Testis (tissue), 3 donors: ENCODE measurements around the gene FOSL1. TPM values are rescaled to one million over a fixed set of nuclear protein-coding genes. Genes with fewer than 3 reads are reported as not detected.
"Not testable (repeated sequence)": the region's sequence is repeated elsewhere in the genome, so short reads cannot be mapped to it uniquely, and the experiment has no call there.

Source experiments
- DNase-seq: peaks from one replicate; pipeline ENCODE4 v3.0.0-alpha.2; 2019
- H3K27ac ChIP-seq, 2 donors: fragments of 200-600 bp; sonication (generic); one replicate each; pipeline ENCODE4 v1.5.1; 2019
- H3K27me3 ChIP-seq: fragments of 200-600 bp; sonication (generic); one replicate; pipeline ENCODE4 v1.5.1; 2019
- H3K36me3 ChIP-seq: fragments of 200-600 bp; sonication (generic); one replicate; pipeline ENCODE4 v1.5.1; 2017; ENCODE audit warnings: low read depth; ENCODE audit errors: missing control alignments
- H3K4me1 ChIP-seq: fragments of 200-600 bp; sonication (generic); one replicate; pipeline ENCODE4 v1.5.1; 2019
- H3K4me3 ChIP-seq, 2 donors: fragments of 200-600 bp; sonication (generic); one replicate each; pipeline ENCODE4 v1.5.1; 2017 to 2019
- H3K9me3 ChIP-seq: fragments of 200-600 bp; sonication (generic); one replicate; pipeline ENCODE4 v1.5.1; 2017
- CTCF ChIP-seq, 3 experiments: fragments of 450-650 bp in 2 of 3; fragments of 200-600 bp in 1 of 3; sonication (generic) in 1 of 3; IDR thresholded peaks; one replicate each; pipeline ENCODE4 v1.5.1; 2016 to 2019; ENCODE audit warnings: antibody characterized with exemption in 3 of 3, mild to moderate bottlenecking in 2 of 3, moderate library complexity in 1 of 3
- POLR2A ChIP-seq: fragments of 450-650 bp; IDR thresholded peaks from one replicate; pipeline ENCODE4 v1.6.1; 2017; ENCODE audit warnings: antibody characterized with exemption, mild to moderate bottlenecking, moderate library complexity
- WGBS, 2 donors: methylation state at CpG; one replicate each; pipeline ENCODE4 v1.1.5; 2018; 5-methylcytosine and 5-hydroxymethylcytosine counted together
- intact Hi-C: fragments of 100-400 bp; cut with DNase I; formaldehyde crosslinking; loops from one replicate; pipeline ENCODE4 v1.15.1; 2023; ENCODE audit warnings: low total_unique reads
- polyA plus RNA-seq: library from polyadenylated mRNA; stranded (reverse); fragments of 350-450 nt; fragmentation: Illumina TruSeq; extraction: RNeasy Lipid Tissue Mini Kit (QIAGEN cat#74804); gene quantifications from one replicate; pipeline ENCODE4 v1.2.3, GENCODE V29; 2014; ENCODE audit warnings: low read depth, low replicate concordance; ENCODE audit not compliant: insufficient read depth
- total RNA-seq, 2 donors: library from RNA; depleted of rRNA; stranded (reverse); fragments of >200 nt; gene quantifications; one replicate each; pipeline ENCODE4 v1.2.3, GENCODE V29; 2016

Gene FOSL1
- total and polyA plus RNA-seq, 3 donors from 2014 or later = 1.7 to 2.0 (median 1.7) TPM

GRCh38 chr11:65892661-65893317 is 7.4 kb downstream of the FOSL1 start:
- Histone ChIP-seq H3K9me3 (no peaks in the 10 kb centered on the region), H3K4me1 (peaks cover 35% of the 10 kb centered on the region), H3K27ac (peak overlapping the region; percentile 65 to 97), H3K4me3 (no peak overlapping the region), H3K36me3 (no peaks in the 10 kb centered on the region), H3K27me3 (no peaks in the 10 kb centered on the region)
- 67 to 69% methylated on average over 10 of the region's 10 CpGs for WGBS, 2 donors
- intact Hi-C loops = no loop called here
- no peak for DNase-seq
- TF ChIP-seq CTCF (IDR thresholded peaks at IDR 0.05) = no peak
- TF ChIP-seq POLR2A = no peak

- H3K9me3 ChIP-seq, DNase-seq, H3K27me3 ChIP-seq, intact Hi-C loops, H3K36me3 ChIP-seq: not testable (repeated sequence)
- Histone ChIP-seq H3K4me1 (peaks cover 41% of the 10 kb centered on the region), H3K27ac (peak overlapping the region; percentile 65 to 97), H3K4me3 (peak overlapping the region; percentile 75 to 86)
- 10 to 47% methylated on average over 4 to 5 of the region's 5 CpGs for WGBS, 2 donors
Observed at GRCh38 chr11:65892137-65892540, 8.0 kb downstream of the FOSL1 start.

GRCh38 chr11:65891219-65892136 is 8.7 kb downstream of the FOSL1 start:
- 1% methylated on average over 38 to 51 of the region's 57 CpGs for WGBS, 2 donors
- intact Hi-C loops = no loop called here

GRCh38 chr11:65890324-65891218 is 9.6 kb downstream of the FOSL1 start, which contains the start of gene CCDC85B:
Gene CCDC85B, plus strand, starts transcription at chr11:65890673. Its CDS starts 111 bp downstream, at chr11:65890784.
- WGBS, 2 donors = 0 to 1% methylated on average over 9 to 81 of the region's 94 CpGs
- peak; percentile 78 for TF ChIP-seq POLR2A
- peak in 1 of 3 experiments; percentile 24 for TF ChIP-seq CTCF (IDR thresholded peaks at IDR 0.05)
- peak within 1 kb of the TSS; percentile 91 to 97 for H3K27ac ChIP-seq
- intact Hi-C loops = no loop called here
- H3K9me3 ChIP-seq = no peaks in the 10 kb centered on the region
- H3K4me1 ChIP-seq = peaks cover 44% of the 10 kb centered on the region
- no peaks in the 10 kb centered on the region for H3K27me3 ChIP-seq
- peak within 1 kb of the TSS; percentile 75 to 86 for H3K4me3 ChIP-seq
- H3K36me3 ChIP-seq = no peaks in the 10 kb centered on the region
- peak; percentile 99 for DNase-seq

More at GRCh38 chr11:65891219-65892136, 8.7 kb downstream of the FOSL1 start:
- H3K27ac ChIP-seq = peak overlapping the region; percentile 65 to 97
- TF ChIP-seq CTCF (IDR thresholded peaks at IDR 0.05) (no peak), POLR2A (no peak)
- H3K27me3 ChIP-seq = no peaks in the 10 kb centered on the region
- peak; percentile 49 for DNase-seq
- H3K4me3 ChIP-seq = peak overlapping the region; percentile 75 to 86
- H3K9me3 ChIP-seq = no peaks in the 10 kb centered on the region
- H3K4me1 ChIP-seq = peaks cover 44% of the 10 kb centered on the region
- no peaks in the 10 kb centered on the region for H3K36me3 ChIP-seq
